Measurements from ENCODE around the gene GLDN. TPM values are rescaled to one million over a fixed set of nuclear protein-coding genes. Genes with fewer than 3 reads are reported as not detected.

Gene GLDN
- total RNA-seq, 1 donor from 2014 or later, result 5.9 TPM

- DNase-seq (ENCODE audit: extremely low spot score in 2 of 2), result no peak
- no peaks in the 10 kb centered on the region for H3K27me3 ChIP-seq
- H3K4me3 ChIP-seq, result no peak overlapping the region
- intact Hi-C loops (cut with DNase I), result no loop called here
- no peaks in the 10 kb centered on the region for H3K36me3 ChIP-seq
- H3K9me3 ChIP-seq, result no peaks in the 10 kb centered on the region
- H3K27ac ChIP-seq, result no peak overlapping the region
- peaks cover 8% of the 10 kb centered on the region for H3K4me1 ChIP-seq
- TF ChIP-seq POLR2A (IDR thresholded peaks at IDR 0.05), result no peak
- no peak for TF ChIP-seq POLR2AphosphoS5 (IDR thresholded peaks at IDR 0.05; ENCODE audit: insufficient read depth in 1 of 2, low read depth in 1 of 2)
- TF ChIP-seq CTCF (IDR thresholded peaks at IDR 0.05), result no peak
Observed at GRCh38 chr15:51307325-51307724, 34.1 kb upstream of the GLDN start.

- Histone ChIP-seq H3K9me3 (no peaks in the 10 kb centered on the region), H3K27ac (no peak overlapping the region), H3K4me1 (peaks cover 8% of the 10 kb centered on the region), H3K36me3 (no peaks in the 10 kb centered on the region), H3K27me3 (no peaks in the 10 kb centered on the region), H3K4me3 (no peak overlapping the region)
- TF ChIP-seq POLR2A (IDR thresholded peaks at IDR 0.05) (no peak), CTCF (IDR thresholded peaks at IDR 0.05) (no peak), POLR2AphosphoS5 (IDR thresholded peaks at IDR 0.05; ENCODE audit: insufficient read depth in 1 of 2, low read depth in 1 of 2) (no peak)
- no peak for DNase-seq (ENCODE audit: extremely low spot score in 2 of 2)
- intact Hi-C loops (cut with DNase I), result no loop called here
Observed at GRCh38 chr15:51307811-51308210, 33.6 kb upstream of the GLDN start.

GRCh38 chr15:51310064-51310463, 31.4 kb upstream of the GLDN start:
- Histone ChIP-seq H3K4me3 (no peak overlapping the region), H3K27me3 (no peaks in the 10 kb centered on the region), H3K27ac (peak overlapping the region; percentile 39), H3K9me3 (no peaks in the 10 kb centered on the region), H3K36me3 (no peaks in the 10 kb centered on the region), H3K4me1 (peaks cover 8% of the 10 kb centered on the region)
- intact Hi-C loops (cut with DNase I), result no loop called here
- no peak for DNase-seq (ENCODE audit: extremely low spot score in 2 of 2)
- TF ChIP-seq CTCF (IDR thresholded peaks at IDR 0.05), result no peak
- no peak for TF ChIP-seq POLR2A (IDR thresholded peaks at IDR 0.05)
- no peak for TF ChIP-seq POLR2AphosphoS5 (IDR thresholded peaks at IDR 0.05; ENCODE audit: insufficient read depth in 1 of 2, low read depth in 1 of 2)

GRCh38 chr15:51311510-51311909, 29.9 kb upstream of the GLDN start:
- H3K27me3 ChIP-seq, result no peaks in the 10 kb centered on the region
- H3K4me1 ChIP-seq, result peaks cover 8% of the 10 kb centered on the region
- DNase-seq (ENCODE audit: extremely low spot score in 2 of 2), result no peak
- no peaks in the 10 kb centered on the region for H3K9me3 ChIP-seq
- no peak overlapping the region for H3K4me3 ChIP-seq
- H3K36me3 ChIP-seq, result no peaks in the 10 kb centered on the region
- H3K27ac ChIP-seq, result no peak overlapping the region
- intact Hi-C loops (cut with DNase I), result no loop called here
- TF ChIP-seq CTCF (IDR thresholded peaks at IDR 0.05) (no peak), POLR2AphosphoS5 (IDR thresholded peaks at IDR 0.05; ENCODE audit: insufficient read depth in 1 of 2, low read depth in 1 of 2) (no peak), POLR2A (IDR thresholded peaks at IDR 0.05) (no peak)

GRCh38 chr15:51312166-51313073, 29.0 kb upstream of the GLDN start:
- TF ChIP-seq POLR2AphosphoS5 (IDR thresholded peaks at IDR 0.05; ENCODE audit: insufficient read depth in 1 of 2, low read depth in 1 of 2) (no peak), CTCF (IDR thresholded peaks at IDR 0.05) (no peak), POLR2A (IDR thresholded peaks at IDR 0.05) (no peak)
- no peaks in the 10 kb centered on the region for H3K9me3 ChIP-seq
- intact Hi-C loops (cut with DNase I), result no loop called here
- H3K36me3 ChIP-seq, result no peaks in the 10 kb centered on the region
- H3K4me3 ChIP-seq, result no peak overlapping the region
- peaks cover 8% of the 10 kb centered on the region for H3K4me1 ChIP-seq
- peak overlapping the region; percentile 39 for H3K27ac ChIP-seq
- no peaks in the 10 kb centered on the region for H3K27me3 ChIP-seq
- no peak for DNase-seq (ENCODE audit: extremely low spot score in 2 of 2)

Data from vagina (tissue), 2 donors.